ENCODE measurements around the gene CACNB4. TPM values are rescaled to one million over a fixed set of nuclear protein-coding genes. Genes with fewer than 3 reads are reported as not detected.

CACNB4 gene
- total and polyA plus RNA-seq, 10 of the 15 experiments (the other 5 are each of a cell fraction or from before 2014, with no cell fraction given), result 2.0 to 21.6 (median 9.3) TPM

GRCh38 chr2:151783133-151783520, 315.7 kb downstream of the CACNB4 start:
- in situ Hi-C loops (cut with MboI) (no loop called here), intact Hi-C loops (cut with micrococcal nuclease; ENCODE audit: unreplicated experiment) (no loop called here)
- H3K79me2 ChIP-seq (ENCODE audit: control insufficient read depth, insufficient read depth, low read length), result no peaks in the 10 kb centered on the region
- FAIRE-seq (no peak), DNase-seq (ENCODE audit: low read depth, low spot score) (no peak), ATAC-seq (no peak)
- no peaks in the 10 kb centered on the region for H3K27me3 ChIP-seq (replicated peaks in 1 of 2; ENCODE audit: control insufficient read depth in 2 of 2, insufficient read depth in 2 of 2, low read length in 1 of 2)
- H2AFZ ChIP-seq (ENCODE audit: control insufficient read depth, low read depth, low read length), result no peak overlapping the region
- H3K4me2 ChIP-seq (ENCODE audit: control insufficient read depth, insufficient read depth), result no peak overlapping the region
- WGBS (ENCODE audit: insufficient coverage, insufficient replicate concordance, low lambda C conversion rate, missing lambda C conversion rate), result 100% methylated on average over 2 of the region's 2 CpGs
- ChIA-PET CTCF (no interaction called here), POLR2A (no interaction called here), RAD21 (ENCODE audit: unreplicated experiment) (interaction anchor here (1.2 kb wide), 1 partner anchor 11 kb away, joined by 4 read pairs; no protein-coding TSS in a partner anchor), SMC1A (ENCODE audit: uncharacterized antibody, unreplicated experiment) (no interaction called here)
- TF ChIP-seq USF2 (IDR thresholded peaks at IDR 0.05; ENCODE audit: borderline replicate concordance, low read depth, low read length) (no peak), PRDM15 (CRISPR knock-in tag; IDR thresholded peaks at IDR 0.05) (no peak), BCLAF1 (IDR thresholded peaks at IDR 0.05) (no peak), YBX1 (IDR thresholded peaks at IDR 0.05) (no peak), POLR2AphosphoS2 (IDR thresholded peaks at IDR 0.05; ENCODE audit: low read depth, low read length) (no peak), BCL11A (IDR thresholded peaks at IDR 0.05; ENCODE audit: low read depth, low read length) (no peak)
- no peak overlapping the region for H3K9ac ChIP-seq (ENCODE audit: control insufficient read depth, insufficient read depth, low read length)
- no peak overlapping the region for H3K27ac ChIP-seq (ENCODE audit: control insufficient read depth, insufficient read depth)
- peaks cover 0 to 6% of the 10 kb centered on the region in 2 experiments; a peak in 3 of 4 replicates for H3K36me3 ChIP-seq (ENCODE audit: control insufficient read depth in 2 of 2, insufficient read depth in 2 of 2, low read length in 1 of 2)
- BruUV-seq (replicated peaks), result no TSS peak
- no peaks in the 10 kb centered on the region for H4K20me1 ChIP-seq (ENCODE audit: control insufficient read depth, insufficient read depth)
- H3K4me1 ChIP-seq (ENCODE audit: control insufficient read depth, insufficient read depth, low read length), result no peaks in the 10 kb centered on the region
- H3K4me3 ChIP-seq, result no peak overlapping the region
- no peaks in the 10 kb centered on the region for H3K9me3 ChIP-seq (replicated peaks; ENCODE audit: control insufficient read depth, insufficient read depth, low read length)

Small RNAs within 50 kb of the gene (small RNA-seq; reads per million reads assigned to genes)
- not detected for gene RPL30P2

Other genes starting within 250 kb of the CACNB4 start
- 16.2 and 19.4 TPM in 2 replicates for gene STAM2, start 76.7 kb upstream of the CACNB4 start, total RNA-seq (2014; rRNA removed)
- gene STAM2, start 76.7 kb upstream of the CACNB4 start, total RNA-seq (2014; rRNA removed; fragmentation: Illumina TruSeq; extraction: Trizol), result 20.0 and 20.5 TPM in 2 replicates
- gene STAM2, start 76.7 kb upstream of the CACNB4 start, total RNA-seq (2021), result 19.7 and 21.5 TPM in 2 replicates
- gene STAM2, start 76.7 kb upstream of the CACNB4 start, polyA plus RNA-seq (2011; rRNA removed), result 21.6 and 36.5 TPM in 2 replicates
- 16.3 and 19.1 TPM in 2 replicates for gene STAM2, start 76.7 kb upstream of the CACNB4 start, polyA plus RNA-seq (2014; fragmentation: Illumina TruSeq; extraction: Trizol)
- 1 to 10 TPM; 4.4 to 7.8 TPM for gene STAM2, start 76.7 kb upstream of the CACNB4 start, polyA plus RNA-seq (2014; fragmentation: Nextera tagmentation; extraction: Ambion mirVana)
- 11.5 and 13.2 TPM in 2 replicates for gene STAM2, start 76.7 kb upstream of the CACNB4 start, polyA plus RNA-seq (2014; rRNA removed)
- gene STAM2, start 76.7 kb upstream of the CACNB4 start, polyA plus RNA-seq (2016; fragmentation: Nextera tagmentation; extraction: Ambion mirVana), result 10 to 100 TPM; 15.9 to 16.9 TPM
- gene FMNL2, start 236.1 kb upstream of the CACNB4 start, total RNA-seq (2014; rRNA removed), result 0.34 and 0.71 TPM in 2 replicates
- 0.36 and 0.37 TPM in 2 replicates for gene FMNL2, start 236.1 kb upstream of the CACNB4 start, total RNA-seq (2014; rRNA removed; fragmentation: Illumina TruSeq; extraction: Trizol)
- 0.53 and 0.64 TPM in 2 replicates for gene FMNL2, start 236.1 kb upstream of the CACNB4 start, total RNA-seq (2021)
- gene FMNL2, start 236.1 kb upstream of the CACNB4 start, polyA plus RNA-seq (2011; rRNA removed), result 9.9 and 13.7 TPM in 2 replicates
- gene FMNL2, start 236.1 kb upstream of the CACNB4 start, polyA plus RNA-seq (2014; fragmentation: Illumina TruSeq; extraction: Trizol), result 0.43 and 0.51 TPM in 2 replicates
- under 1 TPM; 0.13 to 0.19 TPM for gene FMNL2, start 236.1 kb upstream of the CACNB4 start, polyA plus RNA-seq (2014; fragmentation: Nextera tagmentation; extraction: Ambion mirVana)
- gene FMNL2, start 236.1 kb upstream of the CACNB4 start, polyA plus RNA-seq (2014; rRNA removed), result 0.24 and 0.35 TPM in 2 replicates
- under 1 TPM; 0.30 to 0.35 TPM for gene FMNL2, start 236.1 kb upstream of the CACNB4 start, polyA plus RNA-seq (2016; fragmentation: Nextera tagmentation; extraction: Ambion mirVana)